HepG2 (cell line): Measurements from ENCODE around the gene MYBL2. TPM values are rescaled to one million over a fixed set of nuclear protein-coding genes. Genes with fewer than 3 reads are reported as not detected.

Source experiments
- AHR ChIP-seq: IDR thresholded peaks from 2 replicates; pipeline ENCODE4 v1.6.1; 2018; ENCODE audit warnings: missing genetic modification reagents, missing compliant biosample characterization
- ASH2L ChIP-seq: fragments of 300-600, 200-600 bp; sonication (generic); IDR thresholded peaks from 2 replicates; pipeline ENCODE4 v1.7.0; 2017; ENCODE audit warnings: low read depth, mild to moderate bottlenecking, moderate library complexity, mixed read lengths, low read length; ENCODE audit not compliant: insufficient read length
- BRCA1 ChIP-seq: sonication (generic); formaldehyde crosslinking; IDR thresholded peaks from 2 replicates; pipeline ENCODE4 v1.4.0; 2020; ENCODE audit warnings: missing genetic modification reagents
- GMEB2 ChIP-seq: IDR thresholded peaks from 2 replicates; pipeline ENCODE4 v1.6.1; 2016; ENCODE audit warnings: missing biosample characterization, missing genetic modification reagents, low read depth
- HOXD1 ChIP-seq: sonication (generic); formaldehyde crosslinking; IDR thresholded peaks from 2 replicates; pipeline ENCODE4 v1.5.0; 2020; ENCODE audit warnings: missing genetic modification reagents
- MLXIP ChIP-seq: sonication (generic); formaldehyde crosslinking; IDR thresholded peaks from 2 replicates; pipeline ENCODE4 v1.9.0; 2021; ENCODE audit warnings: missing genetic modification reagents, borderline replicate concordance
- NCOA1 ChIP-seq: sonication (generic); formaldehyde crosslinking; IDR thresholded peaks from 2 replicates; pipeline ENCODE4 v1.9.0; 2021; ENCODE audit warnings: missing genetic modification reagents
- PAXIP1 ChIP-seq: sonication (generic); formaldehyde crosslinking; conservative IDR thresholded peaks from 2 replicates; pipeline ENCODE4 v1.4.0; 2020; ENCODE audit warnings: mild to moderate bottlenecking, missing genetic modification reagents, moderate library complexity
- SIN3A ChIP-seq: IDR thresholded peaks from 2 replicates; pipeline ENCODE4 v1.6.1; 2011; ENCODE audit warnings: low read depth, mild to moderate bottlenecking, control low read depth, low read length, borderline replicate concordance
- SNAPC5 ChIP-seq: sonication (generic); formaldehyde crosslinking; IDR thresholded peaks from 2 replicates; pipeline ENCODE4 v1.8.1; 2023; ENCODE audit warnings: mild to moderate bottlenecking, missing genetic modification reagents, borderline replicate concordance
- TFAP4 ChIP-seq: sonication (generic); IDR thresholded peaks from 2 replicates; pipeline ENCODE4 v1.6.1; 2016; ENCODE audit warnings: low read depth, borderline replicate concordance
- ZBTB38 ChIP-seq: sonication (generic); formaldehyde crosslinking; IDR thresholded peaks from 2 replicates; pipeline ENCODE4 v1.5.1; 2020; ENCODE audit warnings: mild to moderate bottlenecking, missing genetic modification reagents
- ZFY ChIP-seq: sonication (generic); formaldehyde crosslinking; IDR thresholded peaks from 2 replicates; pipeline ENCODE4 v1.4.0; 2020; ENCODE audit warnings: missing genetic modification reagents
- ZNF180 ChIP-seq: sonication (generic); formaldehyde crosslinking; IDR thresholded peaks from 2 replicates; pipeline ENCODE4 v1.4.0; 2020; ENCODE audit warnings: low read depth, missing genetic modification reagents, borderline replicate concordance
- ZNF577 ChIP-seq: sonication (generic); formaldehyde crosslinking; IDR thresholded peaks from 2 replicates; pipeline ENCODE4 v1.4.0; 2020; ENCODE audit warnings: mild to moderate bottlenecking, low read depth, missing genetic modification reagents, borderline replicate concordance
- polyA plus RNA-seq, 8 experiments: library from polyadenylated mRNA; depleted of rRNA in 3 of 8; stranded (reverse) in 7 of 8; unstranded in 1 of 8; fragments of >200 nt; fragmentation: Illumina TruSeq in 4 of 8; extraction: Trizol in 4 of 8; gene quantifications; 2 replicates each; pipeline versions ENCODE4 v1.2.1 to v1.2.3, GENCODE V29; 2011 to 2016; ENCODE audit warnings: low read depth in 4 of 8, missing spikeins in 1 of 8, mixed read lengths in 1 of 8; ENCODE audit not compliant: insufficient read depth in 1 of 8
- total RNA-seq, 5 experiments: library from RNA; depleted of rRNA; stranded (reverse); fragments of >200 nt; fragmentation: Illumina TruSeq; extraction: Trizol; gene quantifications; 2 replicates each; pipeline ENCODE4 v1.2.3, GENCODE V29; 2016; ENCODE audit warnings: low read depth in 1 of 5
- TF ChIP-seq, protein P1 (sequence below): sonication (generic); formaldehyde crosslinking; IDR thresholded peaks from 2 replicates; pipeline ENCODE4 v1.9.0; 2022; ENCODE audit warnings: low read depth, missing genetic modification reagents
- TF ChIP-seq, protein P2 (sequence below): sonication (generic); formaldehyde crosslinking; IDR thresholded peaks from 2 replicates; pipeline ENCODE4 v1.8.0; 2022; ENCODE audit warnings: missing genetic modification reagents, mild to moderate bottlenecking, borderline replicate concordance

The MYBL2 gene
- total and polyA plus RNA-seq, 2 of the 13 experiments (the other 11 are each of a cell fraction or from before 2014, with no cell fraction given) = 11.9 to 66.2 TPM

DNA sequence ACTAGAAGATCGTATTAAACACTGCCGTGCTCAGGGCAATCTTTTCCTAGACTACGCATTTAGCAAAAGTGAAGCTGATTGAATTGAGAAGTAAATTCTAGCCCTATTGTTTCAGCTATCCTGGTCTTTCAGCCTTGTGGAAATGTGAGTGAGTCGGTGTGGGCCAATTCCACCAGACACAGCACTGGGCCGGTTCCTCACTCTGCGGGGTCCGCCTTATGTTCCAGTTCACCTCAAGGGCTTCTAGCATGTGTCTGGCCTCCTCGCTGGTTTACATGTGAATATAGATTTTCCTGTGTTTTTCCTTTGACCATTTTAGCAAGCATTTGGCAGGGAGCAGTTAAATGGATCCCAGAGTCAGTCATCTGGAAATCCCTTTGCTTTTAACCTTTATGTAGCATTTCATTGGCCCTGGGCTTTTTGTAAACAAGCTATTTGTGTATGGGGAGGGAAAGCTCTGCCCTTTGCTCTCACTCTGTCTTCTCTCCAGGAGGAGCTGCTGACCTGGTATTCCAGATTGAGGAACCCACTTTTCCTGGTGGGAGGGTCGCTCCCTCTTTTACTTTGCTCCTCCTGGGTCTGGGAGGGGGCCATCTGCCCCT, 72.3 kb downstream of the MYBL2 start (continued):
- no peak for TF ChIP-seq GMEB2 (CRISPR knock-in tag)
- peak; percentile 55 for TF ChIP-seq PAXIP1 (CRISPR knock-in tag)
- TF ChIP-seq AHR (CRISPR knock-in tag) = no peak
- no peak for TF ChIP-seq ASH2L
- TF ChIP-seq, protein P1, sequence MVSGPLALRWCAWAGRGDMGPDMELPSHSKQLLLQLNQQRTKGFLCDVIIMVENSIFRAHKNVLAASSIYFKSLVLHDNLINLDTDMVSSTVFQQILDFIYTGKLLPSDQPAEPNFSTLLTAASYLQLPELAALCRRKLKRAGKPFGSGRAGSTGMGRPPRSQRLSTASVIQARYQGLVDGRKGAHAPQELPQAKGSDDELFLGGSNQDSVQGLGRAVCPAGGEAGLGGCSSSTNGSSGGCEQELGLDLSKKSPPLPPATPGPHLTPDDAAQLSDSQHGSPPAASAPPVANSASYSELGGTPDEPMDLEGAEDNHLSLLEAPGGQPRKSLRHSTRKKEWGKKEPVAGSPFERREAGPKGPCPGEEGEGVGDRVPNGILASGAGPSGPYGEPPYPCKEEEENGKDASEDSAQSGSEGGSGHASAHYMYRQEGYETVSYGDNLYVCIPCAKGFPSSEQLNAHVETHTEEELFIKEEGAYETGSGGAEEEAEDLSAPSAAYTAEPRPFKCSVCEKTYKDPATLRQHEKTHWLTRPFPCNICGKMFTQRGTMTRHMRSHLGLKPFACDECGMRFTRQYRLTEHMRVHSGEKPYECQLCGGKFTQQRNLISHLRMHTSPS = no peak
- no peak for TF ChIP-seq MLXIP (CRISPR knock-in tag)
- TF ChIP-seq, protein P2, sequence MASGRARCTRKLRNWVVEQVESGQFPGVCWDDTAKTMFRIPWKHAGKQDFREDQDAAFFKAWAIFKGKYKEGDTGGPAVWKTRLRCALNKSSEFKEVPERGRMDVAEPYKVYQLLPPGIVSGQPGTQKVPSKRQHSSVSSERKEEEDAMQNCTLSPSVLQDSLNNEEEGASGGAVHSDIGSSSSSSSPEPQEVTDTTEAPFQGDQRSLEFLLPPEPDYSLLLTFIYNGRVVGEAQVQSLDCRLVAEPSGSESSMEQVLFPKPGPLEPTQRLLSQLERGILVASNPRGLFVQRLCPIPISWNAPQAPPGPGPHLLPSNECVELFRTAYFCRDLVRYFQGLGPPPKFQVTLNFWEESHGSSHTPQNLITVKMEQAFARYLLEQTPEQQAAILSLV (CRISPR knock-in tag) = no peak
- no peak for TF ChIP-seq SNAPC5 (CRISPR knock-in tag)
- no peak for TF ChIP-seq HOXD1 (CRISPR knock-in tag)
- no peak for TF ChIP-seq NCOA1 (CRISPR knock-in tag)
- TF ChIP-seq TFAP4 = 0 out of 2 replicates have a peak, but pooled peaks have one; percentile 18
- no peak for TF ChIP-seq ZNF577 (CRISPR knock-in tag)
- TF ChIP-seq SIN3A = no peak
- no peak for TF ChIP-seq ZNF180 (CRISPR knock-in tag)
- TF ChIP-seq BRCA1 = no peak
- TF ChIP-seq ZFY (CRISPR knock-in tag) = no peak
- 0 out of 2 replicates have a peak, but pooled peaks have one; percentile 42 for TF ChIP-seq ZBTB38 (CRISPR knock-in tag)
